Gastroesophageal sphincter (tissue), 4 donors: ENCODE data around the gene ARID1B. TPM values are rescaled to one million over a fixed set of nuclear protein-coding genes. Genes with fewer than 3 reads are reported as not detected.

ENCODE experiments used
- ATAC-seq: fragments of 150-250 bp; one replicate; pipeline ENCODE4 v1.9.1; 2016; ENCODE audit warnings: mild to moderate bottlenecking, moderate library complexity
- H3K27ac ChIP-seq, 4 donors: fragments of 200-600 bp; sonication (generic) in 3 of 4; 1 replicate in 3 of 4; 2 replicates in 1 of 4; pipeline ENCODE4 v1.5.1; 2016 to 2019
- H3K27me3 ChIP-seq: fragments of 200-600 bp; sonication (generic); one replicate; pipeline ENCODE4 v1.5.1; 2019
- H3K36me3 ChIP-seq, 2 donors: fragments of 200-600 bp; sonication (generic); one replicate each; pipeline ENCODE4 v1.5.1; 2019; ENCODE audit warnings: control low read depth in 1 of 2
- H3K4me1 ChIP-seq, 3 donors: fragments of 200-600 bp; sonication (generic); 1 replicate in 2 of 3; 2 replicates in 1 of 3; pipeline ENCODE4 v1.5.1; 2016 to 2019; ENCODE audit warnings: control low read depth in 2 of 3
- H3K4me3 ChIP-seq, 2 donors: fragments of 200-600 bp; sonication (generic); one replicate each; pipeline ENCODE4 v1.5.1; 2019; ENCODE audit warnings: mild to moderate bottlenecking in 1 of 2, moderate library complexity in 1 of 2
- H3K9me3 ChIP-seq, 3 donors: fragments of 200-600 bp; sonication (generic); one replicate each; pipeline ENCODE4 v1.5.1; 2017 to 2019; ENCODE audit warnings: control low read depth in 2 of 3
- CTCF ChIP-seq, 4 experiments: fragments of 200-600 bp in 2 of 4; fragments of 450-650 bp in 2 of 4; sonication (generic) in 1 of 4; IDR thresholded peaks; one replicate each; pipeline ENCODE4 v1.5.1; 2017 to 2019; ENCODE audit warnings: antibody characterized with exemption in 4 of 4, mild to moderate bottlenecking in 2 of 4, moderate library complexity in 2 of 4
- EP300 ChIP-seq: sonication (generic); formaldehyde crosslinking; IDR thresholded peaks from one replicate; pipeline ENCODE4 v1.6.1; 2017; ENCODE audit warnings: antibody characterized with exemption, mild to moderate bottlenecking
- POLR2A ChIP-seq, 2 donors: fragments of 450-650 bp; IDR thresholded peaks; one replicate each; pipeline ENCODE4 v1.6.1; 2017; ENCODE audit warnings: antibody characterized with exemption in 2 of 2, mild to moderate bottlenecking in 2 of 2, moderate library complexity in 1 of 2
- POLR2AphosphoS5 ChIP-seq: sonication (generic); formaldehyde crosslinking; IDR thresholded peaks from one replicate; pipeline ENCODE4 v1.6.1; 2017; ENCODE audit warnings: antibody characterized with exemption
- WGBS, 2 donors: methylation state at CpG; one replicate each; pipeline ENCODE4 v1.1.5; 2018; ENCODE audit warnings: low coverage in 1 of 2; 5-methylcytosine and 5-hydroxymethylcytosine counted together
- total RNA-seq, 4 donors: library from RNA; depleted of rRNA; stranded (reverse); fragments of >200 nt; gene quantifications; one replicate each; pipeline ENCODE4 v1.1.0, GENCODE V29; 2016

Gene ARID1B
- total RNA-seq, 4 donors from 2014 or later, result 40.0 to 106 (median 79.7) TPM

- Histone ChIP-seq H3K4me1 (peaks cover 3 to 35% (median 7%) of the 10 kb centered on the region in 3 donors), H3K27me3 (no peaks in the 10 kb centered on the region), H3K27ac (peak overlapping the region in 1 of 4 donors; percentile 47), H3K36me3 (no peaks in the 10 kb centered on the region), H3K4me3 (peak overlapping the region; percentile 36 to 46), H3K9me3 (no peaks in the 10 kb centered on the region)
- peak; percentile 66 for ATAC-seq
- WGBS, 2 donors, result 34 to 37% methylated on average over 18 to 24 of the region's 41 CpGs
- TF ChIP-seq CTCF (IDR thresholded peaks at IDR 0.05) (peak in 2 of 4 experiments; percentile 22 to 64), POLR2AphosphoS5 (no peak)
These were observed 444.1 kb downstream of the ARID1B start for GRCh38 chr6:157221049-157221816.

DNA sequence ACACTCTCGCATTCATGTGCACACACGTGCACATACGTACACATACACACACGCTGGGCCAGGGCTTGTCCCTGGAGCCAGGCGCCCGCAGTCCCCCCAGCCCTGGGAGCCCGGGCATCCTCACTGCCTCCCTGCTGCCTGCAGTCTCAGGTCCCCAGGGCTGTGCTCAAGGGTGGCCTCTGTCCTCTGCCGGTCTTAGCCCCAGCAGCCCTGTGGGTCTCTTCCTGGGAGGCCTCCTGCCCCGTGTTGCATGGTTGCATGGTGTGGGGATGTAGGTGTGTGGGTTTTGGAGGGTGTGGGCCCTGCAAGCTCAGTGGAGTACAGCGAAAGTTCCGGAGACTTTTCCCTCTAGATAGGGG is 444.6 kb downstream of the ARID1B start:
- 80 to 91% methylated on average over 1 to 9 of the region's 11 CpGs for WGBS, 2 donors
- Histone ChIP-seq H3K9me3 (no peaks in the 10 kb centered on the region), H3K4me1 (peaks cover 3 to 41% (median 8%) of the 10 kb centered on the region in 3 donors), H3K27me3 (no peaks in the 10 kb centered on the region), H3K36me3 (no peaks in the 10 kb centered on the region), H3K4me3 (peak overlapping the region in 1 of 2 donors; percentile 46), H3K27ac (no peak overlapping the region)
- no peak for ATAC-seq
- TF ChIP-seq CTCF (IDR thresholded peaks at IDR 0.05), result no peak
- TF ChIP-seq EP300, result no peak
- TF ChIP-seq POLR2AphosphoS5, result no peak
- TF ChIP-seq POLR2A (IDR thresholded peaks at IDR 0.05), result no peak

DNA sequence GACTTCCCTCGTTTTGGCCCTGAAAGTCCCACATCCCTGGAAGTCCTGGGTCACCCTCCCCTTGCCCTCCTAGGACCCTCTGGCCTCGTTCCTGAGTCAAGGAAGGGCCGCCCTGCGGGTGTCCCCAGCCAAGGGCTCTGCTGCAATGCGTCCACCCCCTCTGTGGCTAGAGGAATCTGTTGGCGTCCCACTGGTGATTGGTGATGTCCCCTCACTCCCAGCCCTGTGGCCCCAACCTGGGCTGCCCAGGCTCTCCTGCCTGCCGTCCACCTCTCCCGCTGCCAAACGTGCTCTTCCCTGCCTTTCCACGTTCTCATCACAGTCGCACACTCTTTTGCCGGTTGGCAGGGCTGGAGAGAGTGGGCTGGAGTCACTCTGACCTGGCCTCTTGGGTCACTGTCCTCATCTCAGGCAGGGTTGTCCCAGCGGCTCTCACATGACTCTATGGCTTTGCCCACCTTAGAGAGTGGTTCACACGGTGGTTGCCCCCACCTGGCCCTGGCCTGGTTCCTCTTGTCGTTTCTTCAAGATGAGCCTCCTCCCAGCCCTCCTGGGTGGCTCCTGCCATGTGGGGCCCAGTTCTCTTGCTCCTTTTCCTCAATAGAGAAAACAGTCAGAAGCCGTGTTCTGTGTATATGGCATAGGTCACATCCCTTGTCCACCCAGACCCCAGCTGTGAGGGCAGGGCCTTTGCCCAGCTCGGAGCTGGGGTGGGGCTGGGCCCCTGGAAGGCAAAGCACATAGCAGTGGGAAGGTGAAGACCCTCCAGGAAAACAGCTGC is 445.2 kb downstream of the ARID1B start:
- Histone ChIP-seq H3K4me1 (peaks cover 3 to 46% (median 10%) of the 10 kb centered on the region in 3 donors), H3K27ac (no peak overlapping the region), H3K4me3 (no peak overlapping the region), H3K36me3 (no peaks in the 10 kb centered on the region), H3K9me3 (no peaks in the 10 kb centered on the region), H3K27me3 (no peaks in the 10 kb centered on the region)
- WGBS, 2 donors, result 94 to 96% methylated on average over 6 to 12 of the region's 17 CpGs
- ATAC-seq, result no peak
- TF ChIP-seq CTCF (IDR thresholded peaks at IDR 0.05) (no peak), EP300 (no peak), POLR2A (IDR thresholded peaks at IDR 0.05) (no peak), POLR2AphosphoS5 (no peak)

DNA sequence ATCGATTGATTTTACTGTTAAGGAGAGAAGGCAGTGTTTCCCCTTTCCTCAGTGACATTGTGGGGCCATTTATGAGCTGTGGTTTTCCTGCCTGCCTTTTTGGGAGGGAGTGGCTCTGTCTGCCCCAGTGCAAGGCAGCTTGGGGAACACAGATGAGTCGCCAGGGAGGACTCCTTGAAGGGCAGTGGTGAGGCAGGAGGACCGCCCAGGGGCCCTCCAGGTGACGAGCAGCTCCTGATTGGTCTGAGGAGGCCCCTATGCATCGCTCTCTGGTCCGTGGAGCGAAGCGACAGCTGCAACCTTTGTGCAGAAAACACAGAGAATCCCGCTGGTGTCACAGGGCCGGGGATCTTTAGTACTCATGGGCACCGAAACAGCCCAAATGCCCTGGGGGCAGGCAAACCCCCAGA is 445.8 kb downstream of the ARID1B start:
- H3K9me3 ChIP-seq, result no peaks in the 10 kb centered on the region
- no peaks in the 10 kb centered on the region for H3K27me3 ChIP-seq
- H3K36me3 ChIP-seq, result no peaks in the 10 kb centered on the region
- WGBS, 2 donors, result no CpG with 5 or more reads among the region's 11 CpGs
- H3K4me1 ChIP-seq, result peaks cover 3 to 52% (median 10%) of the 10 kb centered on the region in 3 donors
- ATAC-seq, result no peak
- no peak overlapping the region for H3K4me3 ChIP-seq
- H3K27ac ChIP-seq, result no peak overlapping the region
- no peak for TF ChIP-seq POLR2A (IDR thresholded peaks at IDR 0.05)
- TF ChIP-seq POLR2AphosphoS5, result no peak
- no peak for TF ChIP-seq CTCF (IDR thresholded peaks at IDR 0.05)
- TF ChIP-seq EP300, result no peak
